ENCODE data around the gene GEMIN4.

- TF ChIP-seq CTCF (IDR thresholded peaks at IDR 0.05; ENCODE audit: low read depth, low read length), result no peak
- TF ChIP-seq EZH2phosphoT487 (IDR thresholded peaks at IDR 0.05; ENCODE audit: low read depth), result no peak
Observed at GRCh38 chr17:773467-774312, 21.6 kb upstream of the GEMIN4 start.
